Prostate gland (tissue), 2 donors: Measurements from ENCODE around the gene ITPR2. TPM values are rescaled to one million over a fixed set of nuclear protein-coding genes. Genes with fewer than 3 reads are reported as not detected.
"Not testable (repeated sequence)": the region's sequence is repeated elsewhere in the genome, so short reads cannot be mapped to it uniquely, and the experiment has no call there.

ENCODE experiments used
- DNase-seq: peaks from one replicate; pipeline ENCODE4 v3.0.0-alpha.2; 2019; ENCODE audit warnings: low spot score
- H3K27ac ChIP-seq, 2 donors: fragments of 200-600 bp; sonication (generic); 2 replicates each; pipeline ENCODE4 v1.5.1; 2017 to 2019
- H3K27me3 ChIP-seq: fragments of 200-600 bp; sonication (generic); replicated peaks from 2 replicates; pipeline ENCODE4 v1.5.1; 2019; ENCODE audit not compliant: insufficient read depth
- H3K36me3 ChIP-seq, 2 donors: fragments of 200-600 bp; sonication (generic); 1 replicate in 1 of 2; 2 replicates in 1 of 2; pipeline versions ENCODE4 v1.5.1 to v1.8.1; 2017 to 2019
- H3K4me1 ChIP-seq: fragments of 200-600 bp; sonication (generic); replicated peaks from 2 replicates; pipeline ENCODE4 v1.5.1; 2019
- H3K4me3 ChIP-seq, 2 donors: fragments of 200-600 bp; sonication (generic); 2 replicates each; pipeline ENCODE4 v1.5.1; 2017 to 2019
- H3K9me3 ChIP-seq: fragments of 200-600 bp; sonication (generic); 2 replicates; pipeline ENCODE4 v1.5.1; 2017
- POLR2A ChIP-seq: fragments of 450-650 bp; IDR thresholded peaks from one replicate; pipeline ENCODE4 v1.6.1; 2016; ENCODE audit warnings: antibody characterized with exemption, mild to moderate bottlenecking
- POLR2AphosphoS5 ChIP-seq: sonication (generic); formaldehyde crosslinking; IDR thresholded peaks from one replicate; pipeline ENCODE4 v1.6.1; 2017; ENCODE audit warnings: antibody characterized with exemption
- WGBS: methylation state at CpG from one replicate; pipeline ENCODE4 v1.1.5; 2018; 5-methylcytosine and 5-hydroxymethylcytosine counted together
- intact Hi-C: fragments of 100-400 bp; cut with DNase I; formaldehyde crosslinking; loops from one replicate; pipeline ENCODE4 v1.14.2; 2022
- total RNA-seq, 2 donors: library from RNA; depleted of rRNA; stranded (reverse); fragments of >200 nt; gene quantifications; one replicate each; pipeline ENCODE4 v1.1.0, GENCODE V29; 2016
- TF ChIP-seq, protein P1 (sequence below), 4 experiments: fragments of 200-600 bp in 2 of 4; fragments of 450-650 bp in 2 of 4; sonication (generic) in 2 of 4; IDR thresholded peaks; 1 replicate in 3 of 4; 2 replicates in 1 of 4; pipeline ENCODE4 v1.5.1; 2016 to 2019; ENCODE audit warnings: antibody characterized with exemption in 4 of 4, mild to moderate bottlenecking in 2 of 4, moderate library complexity in 2 of 4

The ITPR2 gene
- total RNA-seq, 2 donors from 2014 or later, result 30.0 to 44.4 TPM

DNA sequence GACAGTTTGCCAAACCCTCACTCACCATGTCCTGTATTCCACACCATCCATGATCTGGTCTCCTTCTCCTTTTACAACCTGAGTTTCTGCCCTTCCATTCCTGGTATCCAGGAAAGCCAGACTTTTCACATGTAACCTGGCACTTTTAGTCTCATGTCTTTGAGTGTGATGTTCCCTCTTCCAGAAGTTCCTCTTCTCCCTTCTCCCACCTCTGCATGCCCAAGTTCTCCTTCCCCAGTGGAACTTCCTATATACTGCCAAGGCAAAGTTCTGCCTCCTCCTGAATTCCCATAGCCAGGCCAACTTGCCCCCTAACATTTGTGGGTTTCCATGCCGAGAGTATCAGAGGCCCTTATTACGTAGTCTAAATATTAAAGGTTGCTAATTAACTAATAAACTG lies 3.2 kb upstream of the ITPR2 start:
- no peaks in the 10 kb centered on the region for H3K9me3 ChIP-seq
- H3K4me3 ChIP-seq, result no peak overlapping the region
- H3K27me3 ChIP-seq, result no peaks in the 10 kb centered on the region
- intact Hi-C loops, result loop anchor here (10.0 kb wide), 2 partner anchors 49 to 721 kb away; no protein-coding TSS in a partner anchor
- no peak for DNase-seq
- no peak overlapping the region for H3K27ac ChIP-seq
- no peaks in the 10 kb centered on the region for H3K36me3 ChIP-seq
- H3K4me1 ChIP-seq, result no peaks in the 10 kb centered on the region
- no peak for TF ChIP-seq POLR2AphosphoS5
- TF ChIP-seq POLR2A, result no peak
- TF ChIP-seq, protein P1, sequence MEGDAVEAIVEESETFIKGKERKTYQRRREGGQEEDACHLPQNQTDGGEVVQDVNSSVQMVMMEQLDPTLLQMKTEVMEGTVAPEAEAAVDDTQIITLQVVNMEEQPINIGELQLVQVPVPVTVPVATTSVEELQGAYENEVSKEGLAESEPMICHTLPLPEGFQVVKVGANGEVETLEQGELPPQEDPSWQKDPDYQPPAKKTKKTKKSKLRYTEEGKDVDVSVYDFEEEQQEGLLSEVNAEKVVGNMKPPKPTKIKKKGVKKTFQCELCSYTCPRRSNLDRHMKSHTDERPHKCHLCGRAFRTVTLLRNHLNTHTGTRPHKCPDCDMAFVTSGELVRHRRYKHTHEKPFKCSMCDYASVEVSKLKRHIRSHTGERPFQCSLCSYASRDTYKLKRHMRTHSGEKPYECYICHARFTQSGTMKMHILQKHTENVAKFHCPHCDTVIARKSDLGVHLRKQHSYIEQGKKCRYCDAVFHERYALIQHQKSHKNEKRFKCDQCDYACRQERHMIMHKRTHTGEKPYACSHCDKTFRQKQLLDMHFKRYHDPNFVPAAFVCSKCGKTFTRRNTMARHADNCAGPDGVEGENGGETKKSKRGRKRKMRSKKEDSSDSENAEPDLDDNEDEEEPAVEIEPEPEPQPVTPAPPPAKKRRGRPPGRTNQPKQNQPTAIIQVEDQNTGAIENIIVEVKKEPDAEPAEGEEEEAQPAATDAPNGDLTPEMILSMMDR (IDR thresholded peaks at IDR 0.05), result no peak
- 95% methylated on average over 2 of the region's 2 CpGs for WGBS

DNA sequence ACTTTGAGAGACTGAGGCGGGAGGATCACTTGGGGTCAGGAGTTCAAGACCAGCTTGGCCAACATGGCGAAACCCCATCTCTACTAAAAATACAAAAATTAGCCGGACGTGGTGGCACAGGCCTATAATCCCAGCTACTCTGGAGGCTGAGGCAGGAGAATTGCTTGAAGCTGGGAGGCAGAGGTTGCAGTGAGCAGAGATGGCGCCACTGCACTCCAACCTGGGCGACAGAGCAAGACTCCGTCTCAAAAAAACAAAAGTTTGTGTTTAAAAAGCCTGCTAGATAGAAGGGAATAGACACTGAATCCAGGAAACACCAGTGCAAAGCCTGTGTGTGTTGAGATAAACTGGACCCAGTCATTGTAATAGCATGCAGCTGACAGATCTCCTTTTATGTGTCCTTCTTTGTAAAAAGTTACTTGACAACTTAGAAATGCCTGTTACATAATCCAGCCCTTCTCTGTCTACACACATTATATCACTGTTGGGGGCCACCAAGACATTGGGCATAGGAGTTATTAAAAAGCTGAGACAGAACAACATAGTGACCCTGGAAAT lies 1.6 kb upstream of the ITPR2 start:
- H3K4me1 ChIP-seq, H3K27me3 ChIP-seq, DNase-seq, H3K9me3 ChIP-seq, H3K27ac ChIP-seq, H3K4me3 ChIP-seq, H3K36me3 ChIP-seq: not testable (repeated sequence)
- intact Hi-C loops, result loop anchor here (10.0 kb wide), 2 partner anchors 50 to 720 kb away; no protein-coding TSS in a partner anchor
- WGBS, result 93% methylated on average over 7 of the region's 7 CpGs

DNA sequence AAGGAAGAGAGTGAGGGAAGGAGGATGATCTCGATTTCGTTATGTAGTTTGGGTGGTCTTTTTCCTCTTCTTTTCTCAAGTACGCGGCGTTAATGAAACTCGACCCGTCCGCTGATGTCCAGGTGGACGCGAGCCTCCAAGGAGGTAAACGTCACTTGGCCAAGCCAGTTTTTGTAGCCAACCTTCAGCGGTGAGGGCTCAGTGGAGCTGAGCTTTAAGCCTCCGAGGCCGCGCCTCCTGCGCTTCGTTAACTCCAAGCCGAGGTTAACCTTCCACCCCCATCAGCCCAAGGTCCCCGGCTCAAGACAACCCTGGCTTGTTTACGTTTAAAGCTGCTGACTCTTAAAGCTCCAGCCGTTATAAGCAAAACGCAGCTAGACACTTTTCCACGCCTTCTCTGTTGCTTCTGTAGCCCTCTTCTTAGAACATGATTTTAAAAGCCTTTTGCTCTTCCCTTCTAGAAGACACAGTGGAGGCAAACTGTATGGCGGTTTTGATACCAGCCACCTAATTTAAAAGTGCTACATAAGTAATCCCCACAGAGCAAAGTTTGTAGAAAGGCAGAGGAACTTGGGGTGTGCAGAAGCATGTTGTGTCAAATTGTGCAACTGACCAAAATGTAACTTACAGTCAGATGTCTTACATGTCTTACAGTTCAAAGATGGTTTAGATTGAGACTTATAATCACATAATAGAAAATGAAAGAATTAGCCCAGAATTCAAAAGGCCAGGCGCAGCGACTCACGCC lies 923 bp upstream of the ITPR2 start:
- intact Hi-C loops, result loop anchor here (10.0 kb wide), 2 partner anchors 51 to 719 kb away; no protein-coding TSS in a partner anchor
- no peaks in the 10 kb centered on the region for H3K4me1 ChIP-seq
- peak overlapping the region; percentile 17 to 92 for H3K27ac ChIP-seq
- H3K36me3 ChIP-seq, result no peaks in the 10 kb centered on the region
- peak overlapping the region; percentile 77 to 88 for H3K4me3 ChIP-seq
- 24% methylated on average over 27 of the region's 27 CpGs for WGBS
- DNase-seq, result peak; percentile 28
- H3K9me3 ChIP-seq, result no peaks in the 10 kb centered on the region
- no peaks in the 10 kb centered on the region for H3K27me3 ChIP-seq
- TF ChIP-seq POLR2A, result no peak
- TF ChIP-seq, protein P1 (IDR thresholded peaks at IDR 0.05), result no peak
- no peak for TF ChIP-seq POLR2AphosphoS5

DNA sequence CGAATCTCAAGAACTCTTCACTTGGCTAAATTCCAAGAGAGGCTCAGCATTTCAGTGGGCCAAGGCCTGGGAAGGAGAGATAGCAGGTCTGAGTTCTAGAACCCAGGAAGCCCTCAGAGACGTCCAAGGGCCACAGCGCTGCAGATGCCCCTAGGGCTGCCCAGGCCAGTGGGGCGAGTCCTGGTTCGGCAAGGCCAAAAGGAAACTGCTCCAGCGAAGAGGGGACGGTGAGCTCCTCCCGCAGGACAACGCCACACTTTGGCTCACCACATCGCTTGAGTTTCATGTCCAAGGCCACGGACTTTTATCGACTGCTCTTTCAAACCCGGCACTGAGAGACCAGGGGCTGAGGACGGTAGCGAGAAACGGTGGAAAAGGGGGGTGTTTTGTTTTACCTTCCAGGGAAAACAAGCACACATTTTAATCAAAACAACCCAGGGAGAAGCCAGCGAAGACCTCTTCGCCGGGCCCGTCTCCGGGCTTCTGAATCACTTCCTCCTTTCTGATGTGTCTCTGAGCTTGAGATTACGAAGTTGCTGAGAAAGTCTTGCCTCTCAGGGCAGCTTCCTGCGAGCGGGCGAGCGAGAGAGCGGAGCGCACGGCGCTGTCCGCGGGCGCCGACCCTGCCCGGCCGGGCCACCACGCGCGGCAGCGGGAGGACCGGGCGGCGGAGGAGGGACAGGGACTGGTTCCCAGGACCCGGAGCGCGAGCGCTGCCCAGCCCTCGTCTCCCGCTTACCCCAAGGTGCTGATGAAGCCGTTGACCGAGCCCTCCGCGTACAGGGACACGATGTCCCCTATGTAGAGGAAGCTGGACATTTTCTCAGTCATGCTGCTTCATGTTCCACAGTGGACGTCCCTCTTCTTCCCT lies 808 bp downstream of the ITPR2 start:
- no peaks in the 10 kb centered on the region for H3K27me3 ChIP-seq
- intact Hi-C loops, result loop anchor here (10.0 kb wide), 2 partner anchors 53 to 717 kb away; no protein-coding TSS in a partner anchor
- peak overlapping the region; percentile 77 to 88 for H3K4me3 ChIP-seq
- H3K9me3 ChIP-seq, result no peaks in the 10 kb centered on the region
- TF ChIP-seq, protein P1 (IDR thresholded peaks at IDR 0.05), result peak in 2 of 4 experiments; percentile 9
- TF ChIP-seq POLR2AphosphoS5 (peak; percentile 40), POLR2A (no peak)
- H3K27ac ChIP-seq, result peak overlapping the region; percentile 81 to 92
- WGBS, result under 1% methylated on average over 36 of the region's 55 CpGs
- peak; percentile 71 for DNase-seq
- H3K4me1 ChIP-seq, result no peaks in the 10 kb centered on the region
- H3K36me3 ChIP-seq, result no peaks in the 10 kb centered on the region
